ENCODE data around the gene CACNA1C.
A peak's percentile ranks its signal among the peaks of the same experiment; 100 is the strongest.

Gene CACNA1C

DNA sequence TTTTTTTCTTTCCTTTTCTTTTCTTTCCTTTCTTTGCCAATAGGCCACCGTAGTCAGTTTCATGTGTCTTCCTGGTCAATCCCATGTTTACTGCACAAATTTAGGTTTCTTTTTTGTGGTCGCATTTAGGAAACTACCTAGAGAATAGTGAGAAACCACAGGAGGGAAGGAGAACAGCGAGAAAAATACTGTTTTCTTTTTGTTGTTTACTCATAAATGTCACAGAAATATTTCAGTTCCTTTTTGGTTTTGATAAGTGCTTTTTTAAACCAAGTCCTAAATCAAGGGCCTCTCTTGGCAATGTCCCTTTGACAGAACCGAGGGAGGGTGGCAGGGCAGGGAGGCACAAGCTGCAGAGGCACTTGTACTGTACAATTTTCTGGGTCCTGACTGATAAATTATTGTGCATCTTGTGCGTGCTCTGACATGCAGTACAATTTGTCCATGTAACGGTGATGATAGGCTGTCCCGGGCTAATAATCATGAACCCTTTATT, 326.1 kb downstream of the CACNA1C start:
- DNase-seq: no peak

DNA sequence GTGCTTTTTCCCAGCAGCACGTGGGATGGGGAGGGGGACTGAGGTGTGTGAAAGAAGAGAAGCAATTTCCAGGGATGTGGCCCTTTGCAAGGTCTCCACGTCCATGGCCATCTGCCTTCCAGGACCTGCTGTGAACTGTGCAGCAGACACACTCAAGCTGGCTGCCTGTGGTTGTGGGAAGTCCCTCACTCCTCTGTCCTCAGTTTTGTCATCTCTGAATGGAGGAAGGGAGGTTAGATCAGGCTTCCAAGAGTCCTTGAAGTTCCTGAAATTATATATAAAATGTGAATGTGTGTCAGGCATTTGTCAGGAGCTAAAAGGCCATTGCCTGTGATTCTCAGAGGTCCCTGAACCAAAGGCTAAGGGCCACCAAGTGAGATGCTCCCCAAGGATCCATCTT, 328.2 kb downstream of the CACNA1C start:
- DNase-seq: no peak

DNA sequence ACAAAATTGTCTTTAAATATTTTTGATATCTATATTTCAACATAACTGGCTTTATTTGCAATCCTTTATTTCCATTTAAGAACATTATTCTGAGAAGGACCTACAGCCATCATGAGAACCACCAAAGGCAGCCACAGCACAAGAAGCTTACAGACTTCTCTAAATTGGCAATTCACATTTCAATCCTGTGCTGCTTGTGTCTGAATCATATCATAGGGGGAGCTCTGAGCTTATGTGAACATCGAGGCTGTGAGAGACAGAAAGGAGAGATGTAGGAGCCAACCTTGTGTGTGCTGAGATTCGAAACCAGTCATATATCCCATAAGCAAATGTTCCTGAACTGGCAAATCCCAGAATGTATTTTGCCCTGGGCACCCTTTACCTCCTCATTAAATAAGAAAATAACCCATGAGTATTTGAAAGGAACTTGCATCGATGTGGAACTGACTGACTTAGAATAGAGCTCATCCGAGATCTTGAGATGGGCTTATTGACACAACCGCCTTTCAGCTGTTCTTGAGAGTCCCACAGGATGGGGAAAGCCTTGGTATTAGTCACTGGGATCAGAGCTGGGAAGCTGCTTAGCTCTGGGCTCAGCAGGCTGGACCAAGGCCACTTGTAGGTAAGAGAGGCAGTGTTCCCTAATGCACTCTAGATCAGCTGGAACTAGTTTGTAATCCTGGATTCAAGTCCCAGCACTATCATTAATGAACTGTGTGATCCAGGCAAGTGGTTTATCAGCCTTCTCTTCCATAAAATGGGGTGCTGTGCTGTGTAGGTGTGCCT, 329.8 kb downstream of the CACNA1C start:
- peak in 1 of 2 experiments; percentile 18 for DNase-seq

DNA sequence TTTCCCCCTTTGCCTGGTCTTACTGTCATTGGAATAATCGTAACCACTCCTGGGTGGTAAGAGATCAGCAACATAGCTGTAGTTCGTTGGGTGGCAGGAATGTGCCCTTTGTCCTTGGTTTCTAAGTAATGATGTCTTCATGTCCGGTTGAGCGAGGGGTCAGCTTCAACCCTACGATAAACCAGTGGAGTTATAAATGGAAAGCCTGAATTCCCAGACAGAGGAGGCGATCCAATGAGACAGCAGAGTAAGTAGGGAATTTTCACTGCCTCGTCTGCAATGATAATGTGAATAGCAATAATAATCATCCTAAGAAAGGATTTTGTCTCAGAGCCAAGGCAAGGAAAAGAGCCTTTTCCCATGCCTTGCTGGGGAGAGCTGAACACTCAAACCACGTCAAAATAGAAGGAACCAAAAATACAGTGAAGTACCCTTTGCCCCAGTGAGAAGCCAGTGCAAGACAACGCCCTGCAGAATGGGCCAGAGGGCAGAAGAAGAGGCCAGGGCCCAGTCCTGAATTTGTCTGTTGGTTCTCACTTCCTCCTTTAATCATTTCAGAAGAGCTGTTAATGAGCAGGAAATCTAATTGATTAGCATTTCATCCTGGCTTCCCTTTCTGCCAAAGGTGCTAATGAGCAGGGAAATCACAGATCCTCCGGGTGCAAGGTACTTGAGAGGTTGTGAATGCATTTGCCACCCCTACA, 330.7 kb downstream of the CACNA1C start:
- no peak for DNase-seq

DNA sequence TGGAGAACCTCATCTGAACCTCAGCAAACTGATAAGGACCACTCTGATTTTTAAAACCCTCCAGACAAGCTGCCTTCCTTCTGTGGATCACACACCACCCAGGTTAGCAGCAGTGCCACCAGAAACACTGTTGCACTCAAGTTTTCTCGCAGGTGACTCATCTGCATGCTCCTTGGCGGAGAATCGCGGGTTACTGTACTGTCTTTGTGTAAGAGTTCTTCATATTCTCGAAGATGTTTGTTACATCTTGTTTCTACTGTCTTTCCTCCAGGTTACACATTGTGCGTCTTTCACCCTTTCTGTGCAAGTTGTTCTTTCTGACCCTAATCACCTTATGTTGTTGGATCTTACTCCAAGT, 331.2 kb downstream of the CACNA1C start:
- DNase-seq: no peak

DNA sequence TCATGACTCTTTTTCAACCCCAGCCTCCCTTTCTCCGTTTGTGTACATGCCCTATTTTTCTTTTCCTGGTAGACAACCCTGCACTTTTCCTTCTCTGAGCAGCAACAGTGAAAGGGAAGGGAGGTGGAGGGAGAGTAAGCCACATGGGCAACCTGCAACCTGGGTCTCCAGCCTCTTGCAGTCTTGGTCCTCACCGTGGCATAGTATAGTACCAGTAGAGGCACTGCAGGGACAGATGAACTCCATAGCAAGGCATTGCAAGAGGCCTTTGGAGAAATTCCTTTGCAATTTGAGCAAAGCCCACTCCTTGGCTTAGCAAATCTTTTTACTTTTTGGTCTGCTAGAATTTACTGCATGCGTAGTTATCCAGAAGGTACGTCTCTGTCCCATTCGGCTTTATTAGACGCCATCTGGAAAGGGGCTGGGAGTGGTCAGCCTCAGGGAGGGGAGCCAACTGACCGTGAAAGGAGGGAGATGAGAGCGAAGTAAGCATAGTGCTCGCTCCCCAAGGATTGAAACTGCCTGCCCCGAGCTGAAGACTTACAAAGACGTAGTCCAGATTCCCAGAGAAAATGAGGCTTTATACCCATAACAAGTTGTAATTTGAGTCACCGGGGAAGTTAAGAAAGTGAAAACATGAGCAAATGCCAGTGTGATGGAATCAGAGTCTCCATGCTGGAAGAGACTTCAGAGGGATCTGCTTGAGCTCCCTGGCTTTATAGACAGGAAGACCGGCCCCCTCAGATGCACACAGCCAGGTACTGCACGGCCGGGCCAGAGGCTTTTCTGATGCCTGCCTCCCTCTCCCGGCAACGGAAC, 332.0 kb downstream of the CACNA1C start:
- no peak for DNase-seq

DNA sequence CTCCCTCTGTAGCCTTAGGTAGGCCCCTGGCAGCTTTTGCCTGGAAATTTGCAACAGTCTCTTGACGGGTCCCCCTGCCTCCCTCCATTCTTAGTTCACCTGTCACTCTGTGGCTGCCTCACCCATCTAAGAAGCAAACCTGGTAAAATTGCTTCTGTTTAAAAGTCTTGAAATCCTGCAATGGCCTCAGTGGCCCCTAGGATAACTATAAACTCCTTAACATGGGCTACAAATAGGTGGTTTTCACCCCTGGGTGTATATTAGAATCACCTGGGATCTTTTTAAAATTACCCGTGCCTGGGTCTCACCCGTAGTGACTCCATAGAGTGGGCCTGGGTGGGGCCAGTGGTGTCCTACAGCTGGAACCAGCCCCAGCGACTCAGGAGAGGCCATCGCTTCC, 332.7 kb downstream of the CACNA1C start:
- DNase-seq: no peak

DNA sequence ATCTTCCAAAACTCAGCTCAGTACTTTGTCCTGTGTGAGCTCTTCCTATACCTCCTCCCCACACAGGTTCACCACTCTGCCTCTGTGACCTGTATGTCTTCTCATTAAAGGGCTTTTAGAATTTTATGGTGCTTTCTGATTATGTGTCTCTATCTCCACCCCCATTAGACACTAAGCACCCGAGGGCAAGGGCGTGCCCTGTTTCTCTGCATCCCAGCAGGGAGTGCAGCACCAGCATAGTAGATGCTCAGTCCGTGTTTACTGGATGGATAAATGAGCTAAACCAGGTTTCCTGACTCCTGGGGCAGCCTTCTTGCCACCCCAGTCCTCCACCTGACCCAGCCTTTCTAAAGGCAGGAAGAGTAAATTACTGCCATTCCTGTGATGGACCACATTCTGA, 333.8 kb downstream of the CACNA1C start:
- no peak for DNase-seq

DNA sequence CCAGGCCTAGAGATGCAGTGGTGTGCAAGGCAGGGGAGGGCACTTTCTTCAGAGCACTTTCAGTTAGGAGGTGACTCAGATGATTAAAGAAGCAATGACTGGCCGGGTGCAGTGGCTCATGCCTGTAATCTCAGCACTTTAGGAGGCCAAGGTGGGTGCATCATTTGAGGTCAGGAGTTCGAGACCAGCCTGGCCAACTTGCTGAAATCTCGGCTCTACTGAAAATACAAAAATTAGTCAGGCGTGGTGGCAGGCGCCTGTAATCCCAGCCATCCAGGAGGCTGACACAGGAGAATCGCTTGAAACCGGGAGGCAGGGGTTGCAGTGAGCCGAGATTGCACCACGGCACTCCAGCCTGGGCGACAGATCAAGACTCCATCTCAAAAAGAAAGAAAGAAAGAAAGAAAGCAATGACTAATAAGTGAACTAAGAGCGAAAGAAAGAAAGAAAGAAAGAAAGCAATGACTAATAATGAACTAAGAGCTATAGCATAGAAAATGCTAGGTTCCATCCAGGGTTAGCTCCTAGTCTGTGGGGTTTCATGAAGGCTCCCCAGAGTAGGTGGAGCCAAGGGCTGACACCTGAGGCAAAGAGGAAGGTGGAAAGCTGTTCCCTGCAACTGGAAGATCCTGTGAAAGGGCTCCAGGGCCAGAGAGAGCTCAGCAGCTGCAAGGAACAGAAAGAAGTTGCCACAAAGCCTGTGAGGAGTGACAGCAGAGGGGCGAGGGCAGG, 334.5 kb downstream of the CACNA1C start:
- no peak for DNase-seq

DNA sequence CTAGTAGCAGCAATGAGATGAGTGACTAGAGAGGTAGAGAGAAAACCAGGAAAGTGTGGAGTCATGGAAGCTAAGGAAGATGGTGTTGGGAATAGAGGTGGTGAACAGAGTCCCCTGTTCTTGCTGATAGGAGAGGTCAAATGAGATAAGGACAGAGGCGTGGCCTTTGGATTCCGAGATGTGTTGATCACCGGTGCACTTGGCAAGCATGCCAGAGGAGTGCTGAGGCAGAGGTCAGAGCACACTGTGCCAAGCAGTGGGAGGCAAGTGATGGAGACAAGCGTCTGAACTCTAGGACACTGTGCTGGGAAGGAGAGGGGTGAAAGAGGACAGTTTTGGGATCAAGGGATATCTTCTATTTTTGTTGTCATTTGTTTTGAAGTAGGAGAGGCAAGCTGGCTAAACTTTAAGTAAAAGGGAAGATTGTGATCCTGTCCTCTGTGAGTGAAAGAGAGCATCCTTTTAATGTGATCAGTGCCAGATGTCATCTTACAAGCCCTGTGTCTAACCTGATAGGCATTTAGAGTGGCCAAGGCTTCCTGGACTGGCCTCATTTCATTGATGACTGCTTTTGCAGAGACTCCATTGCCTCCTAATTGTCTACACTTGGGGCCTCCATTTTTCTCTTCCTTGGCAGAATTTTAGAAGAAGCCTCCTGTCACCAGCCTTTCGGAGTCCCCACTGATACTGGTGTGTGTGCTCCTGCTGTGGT, 336.4 kb downstream of the CACNA1C start:
- DNase-seq: no peak

DNA sequence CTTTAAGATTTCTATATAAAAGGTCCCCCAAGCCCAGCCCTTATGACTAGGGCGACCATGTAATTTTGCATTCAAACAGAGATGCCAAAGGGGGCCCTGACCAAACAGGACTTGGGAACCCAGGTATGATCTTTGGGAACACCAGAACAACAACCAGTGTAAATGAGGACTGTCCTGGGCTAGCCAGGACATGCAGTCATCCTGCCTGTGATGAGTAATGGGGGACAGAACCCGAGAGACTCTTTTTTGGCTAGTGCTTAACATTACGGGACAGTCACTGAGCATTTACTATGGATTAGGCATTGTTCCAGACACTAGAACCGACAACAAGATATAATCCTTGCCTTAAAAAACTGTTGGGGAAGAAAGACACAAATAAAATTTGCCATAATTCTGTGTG, 337.3 kb downstream of the CACNA1C start:
- no peak for DNase-seq

DNA sequence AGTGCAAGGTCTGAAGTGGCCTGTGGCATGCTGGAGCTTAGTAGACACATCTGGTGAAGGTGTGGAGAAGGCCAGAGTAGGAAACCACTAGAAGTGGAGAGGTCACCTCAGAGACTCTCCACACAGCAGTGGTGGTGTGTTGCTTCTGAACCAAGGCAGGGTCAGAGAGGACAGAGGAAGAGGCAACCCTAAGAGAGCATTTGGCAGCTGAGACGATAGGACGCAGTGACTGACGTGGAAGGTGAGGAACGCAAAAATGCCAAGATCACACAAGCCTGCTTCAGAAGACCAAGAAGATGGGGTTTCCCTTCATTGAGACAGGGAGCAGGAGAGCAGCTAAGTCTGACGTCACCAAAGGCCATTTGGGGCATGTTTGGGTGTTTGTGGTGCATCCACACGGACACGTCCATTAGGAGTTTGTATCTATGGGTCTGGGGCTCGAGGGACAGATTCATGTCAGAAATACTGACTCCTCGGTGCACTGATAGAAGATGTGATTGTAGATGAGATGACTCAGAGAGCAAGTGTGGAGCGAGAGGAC, 338.1 kb downstream of the CACNA1C start:
- DNase-seq: no peak

DNA sequence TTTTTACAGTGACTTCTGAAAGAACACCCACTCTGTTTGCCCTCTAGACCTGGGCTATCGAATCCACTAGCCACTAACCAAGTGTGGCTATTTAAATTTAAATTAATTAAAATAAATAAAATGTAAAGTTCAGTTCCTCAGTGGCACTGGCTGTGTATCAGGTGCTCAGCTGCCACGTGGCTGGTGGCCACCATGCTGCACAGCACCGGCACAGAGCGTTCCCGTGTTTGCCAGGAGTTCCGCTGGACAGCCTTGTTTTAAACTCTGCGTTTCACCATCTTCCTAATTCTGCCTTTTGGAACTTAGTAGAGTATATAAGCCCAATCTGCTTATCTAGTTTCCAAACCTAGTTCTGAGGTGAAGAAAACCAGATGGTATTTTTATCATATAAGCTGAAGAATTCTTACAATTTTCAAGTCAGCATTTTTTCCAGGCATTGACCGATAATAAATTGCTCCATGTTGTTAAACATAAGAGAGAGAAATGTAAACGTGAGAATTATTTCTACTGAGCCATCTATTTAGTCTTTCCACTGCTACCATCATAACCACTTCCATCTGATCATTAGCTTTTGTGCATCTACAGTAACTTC, 339.0 kb downstream of the CACNA1C start:
- DNase-seq: no peak

DNA sequence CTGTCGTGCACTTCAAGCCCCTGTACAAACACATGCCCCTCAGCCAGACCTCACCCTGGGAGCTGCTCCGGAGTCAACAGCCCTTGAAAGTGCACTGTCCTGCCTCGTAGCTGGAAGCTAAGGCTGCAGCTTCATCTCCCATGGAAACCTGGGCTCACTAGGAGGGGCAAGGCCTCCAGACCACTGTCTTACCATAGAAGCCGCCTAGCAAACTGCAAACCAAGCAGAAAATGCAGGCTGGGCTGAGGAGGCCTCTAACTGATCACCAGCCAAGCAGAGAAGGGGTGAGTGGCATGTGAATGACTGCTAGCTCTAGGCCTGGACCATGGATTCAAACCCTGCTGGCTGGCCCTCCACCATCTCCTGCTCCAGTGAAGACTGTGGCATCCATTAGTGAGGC, 340.2 kb downstream of the CACNA1C start:
- no peak for DNase-seq

DNA sequence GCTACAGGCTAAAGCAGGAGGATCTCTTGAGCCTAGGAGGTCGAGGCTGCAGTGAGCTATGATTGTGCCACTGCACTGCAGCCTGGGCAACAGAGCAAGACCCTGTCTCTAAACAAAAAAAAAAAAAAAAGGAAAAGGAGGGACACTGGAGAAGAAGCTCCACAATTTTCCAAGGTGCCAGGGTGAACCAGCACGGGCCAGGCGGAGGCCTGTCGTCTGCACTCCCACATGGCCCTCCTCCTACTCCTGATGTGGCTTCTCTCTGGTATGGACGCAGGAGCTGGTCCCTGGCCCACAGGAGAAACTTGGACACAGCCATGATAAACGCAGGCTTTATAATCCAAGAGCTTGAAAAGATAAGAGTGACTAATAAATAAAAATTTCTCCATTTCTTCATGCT, 341.2 kb downstream of the CACNA1C start:
- DNase-seq: no peak

DNA sequence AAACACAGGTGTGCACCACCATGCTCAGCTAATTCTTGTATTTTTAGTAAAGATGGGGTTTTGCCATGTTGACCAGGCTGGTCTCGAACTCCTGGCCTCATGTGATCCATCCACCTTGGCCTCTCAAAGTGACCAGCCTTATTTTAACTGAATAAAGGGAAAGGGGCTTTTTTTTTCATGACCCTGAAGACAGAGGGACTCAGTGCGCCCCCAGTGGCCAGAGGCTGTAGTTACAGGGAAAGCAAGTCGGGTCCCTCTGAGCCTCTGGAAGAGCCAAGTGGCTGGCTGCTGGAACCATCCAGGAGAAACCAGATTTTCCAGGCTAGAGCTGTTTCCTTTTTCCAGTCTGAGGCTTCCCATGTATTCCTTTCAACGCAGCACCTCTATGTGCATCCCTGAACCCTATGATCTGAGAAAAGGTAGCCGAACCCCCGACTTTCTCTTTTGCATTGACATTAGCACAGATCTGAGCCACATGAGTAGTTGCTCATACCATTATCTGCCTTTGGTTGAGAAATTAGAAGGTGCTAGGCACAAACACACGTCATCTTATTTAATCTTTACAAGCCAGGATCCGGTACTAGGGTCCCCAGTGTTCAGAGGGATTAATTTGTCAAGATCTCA, 342.7 kb downstream of the CACNA1C start:
- DNase-seq: peak; percentile 20 to 58

DNA sequence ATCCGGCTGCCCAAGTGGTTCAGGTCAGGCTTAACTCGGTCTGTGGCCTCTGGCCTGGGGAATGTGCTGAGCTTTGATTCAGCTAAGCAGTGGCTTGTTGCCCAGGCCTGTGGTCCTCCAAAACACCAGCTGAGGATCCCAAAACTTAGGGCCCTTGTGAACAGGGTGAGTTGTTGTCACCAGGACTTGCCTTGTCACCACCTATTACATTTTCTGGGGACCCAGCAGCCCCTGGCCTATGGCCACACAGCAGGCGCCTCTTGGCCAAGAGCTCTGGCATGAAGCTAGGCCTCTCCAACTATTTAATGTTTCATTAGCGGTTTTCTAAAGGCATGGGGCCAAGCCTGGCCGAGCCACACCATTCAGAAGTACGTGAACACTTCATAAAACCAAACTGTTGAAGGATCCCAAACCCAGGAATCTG, 343.7 kb downstream of the CACNA1C start:
- DNase-seq: no peak

DNA sequence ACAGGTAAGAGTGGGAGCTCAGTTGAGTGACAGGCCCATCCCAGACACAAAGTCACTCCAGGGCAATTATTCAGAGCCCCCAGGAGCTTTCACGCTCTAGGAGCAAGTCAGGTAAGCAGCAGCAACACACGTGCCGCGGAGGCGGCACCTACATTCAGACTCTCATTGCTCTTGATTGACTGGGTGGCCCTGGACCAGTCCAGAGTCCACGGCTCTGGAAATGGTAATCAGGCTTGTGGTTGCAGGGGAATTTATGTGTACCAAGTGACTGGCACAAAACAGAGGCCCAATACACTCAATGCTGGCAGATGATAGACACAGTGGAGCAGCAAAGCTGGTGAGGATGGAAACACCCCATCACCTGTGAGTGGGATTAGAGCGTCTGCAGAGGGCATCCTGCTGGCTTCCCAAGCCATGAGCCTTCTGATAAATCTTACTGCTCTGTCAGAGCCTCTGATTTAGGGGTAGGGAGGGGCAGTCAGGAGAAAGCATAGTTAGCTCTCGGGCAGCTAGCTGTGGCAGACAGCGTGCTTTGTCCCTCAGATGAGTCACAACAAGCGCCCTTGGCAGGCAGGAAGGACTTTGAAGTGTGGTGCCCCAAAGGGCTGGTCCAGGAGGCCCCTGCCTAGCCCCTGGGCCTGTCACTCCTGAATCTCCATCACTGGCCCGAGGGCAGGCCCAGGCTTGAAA, 344.7 kb downstream of the CACNA1C start:
- no peak for DNase-seq

DNA sequence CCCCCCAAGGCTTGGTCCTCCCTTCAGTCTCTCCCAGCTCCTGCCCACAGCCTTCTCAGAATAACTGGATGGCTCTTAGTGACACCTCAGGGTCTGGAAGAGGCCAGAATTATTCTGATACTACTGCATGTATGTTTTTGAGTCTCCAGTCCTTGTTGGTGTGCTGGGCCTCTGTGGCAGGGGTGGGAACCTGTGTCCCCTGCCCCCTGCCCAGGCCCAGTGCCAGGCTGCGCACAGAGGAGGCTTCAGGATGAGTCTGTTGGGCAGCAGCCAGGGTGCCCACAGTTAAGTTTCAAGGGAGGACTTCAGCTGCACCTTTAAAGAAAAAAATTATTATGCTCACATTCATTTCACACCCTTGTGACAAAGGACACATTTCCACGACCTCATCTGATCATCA, 348.3 kb downstream of the CACNA1C start:
- no peak for DNase-seq

DNA sequence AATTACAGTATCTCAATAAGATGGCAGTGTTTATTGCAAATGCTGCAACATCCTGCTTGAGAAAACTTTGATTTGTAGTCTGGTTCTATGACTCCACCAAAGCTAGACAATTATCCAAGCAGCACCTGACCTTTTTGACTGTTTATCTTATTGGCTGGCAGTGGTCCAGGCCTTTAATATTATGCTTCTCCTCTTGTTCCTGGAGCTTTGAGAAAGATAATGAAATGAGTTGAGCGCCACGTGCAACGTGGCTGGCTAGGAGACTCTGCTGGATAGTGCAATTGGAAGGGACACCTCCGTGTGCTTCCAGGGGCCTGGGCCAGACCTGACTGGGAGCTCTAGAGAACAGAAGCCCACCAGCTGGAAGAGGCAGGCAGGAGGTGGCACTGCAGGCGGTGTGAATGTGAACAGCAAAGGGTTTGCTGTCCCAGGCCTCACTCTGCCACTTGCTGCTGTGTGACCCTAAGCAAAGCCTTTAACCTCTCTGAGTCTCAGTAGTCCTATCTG, 349.3 kb downstream of the CACNA1C start:
- DNase-seq: no peak

All from NCI-H526 (cell line).